CD4-positive, alpha-beta memory T cell (primary cell): ENCODE data around the gene CDC42SE1. TPM values are rescaled to one million over a fixed set of nuclear protein-coding genes. Genes with fewer than 3 reads are reported as not detected.
A peak's percentile ranks its signal among the peaks of the same experiment; 100 is the strongest.

ENCODE experiments used
- CTCF ChIA-PET: fragments of 350-600 bp; sonication (Branson Sonifier 250); formaldehyde crosslinking; loops from one replicate; lab custom pipeline; 2021; ENCODE audit warnings: inconsistent platforms; ENCODE audit not compliant: partially characterized antibody; lab: Charles Lee
- POLR2A ChIA-PET: fragments of 350-600 bp; sonication (Branson Sonifier 250); formaldehyde crosslinking; loops from one replicate; lab custom pipeline; 2021; ENCODE audit not compliant: partially characterized antibody; lab: Charles Lee
- DNase-seq, 5 donors: peaks; one replicate each; pipeline versions ENCODE4 v3.0.0 to v3.0.0-alpha.2; 2020 to 2022; ENCODE audit warnings: mixed read lengths in 1 of 5
- H3K27ac ChIP-seq: one replicate; pipeline ENCODE4 v1.7.0; 2013; ENCODE audit warnings: low read depth, low read length
- H3K27me3 ChIP-seq: 2 replicates; pipeline ENCODE4 v1.7.0; 2013; ENCODE audit warnings: mild to moderate bottlenecking, low read length, moderate library complexity; ENCODE audit not compliant: insufficient read depth
- H3K36me3 ChIP-seq: 2 replicates; pipeline ENCODE4 v1.7.0; 2013; ENCODE audit warnings: mild to moderate bottlenecking, low read length, moderate library complexity; ENCODE audit not compliant: insufficient read depth
- H3K4me1 ChIP-seq: 2 replicates; pipeline ENCODE4 v1.7.0; 2013; ENCODE audit warnings: mild to moderate bottlenecking, low read length, moderate library complexity; ENCODE audit not compliant: insufficient read depth
- H3K4me3 ChIP-seq, 2 donors: one replicate each; pipeline ENCODE4 v1.7.0; 2013; ENCODE audit warnings: low read length in 2 of 2, mild to moderate bottlenecking in 1 of 2
- H3K9me3 ChIP-seq, 2 donors: one replicate each; pipeline ENCODE4 v1.7.0; 2013; ENCODE audit warnings: low read length in 2 of 2, control low read depth in 1 of 2; ENCODE audit not compliant: control insufficient read depth in 1 of 2
- H3K27ac Mint-ChIP-seq, 7 donors: one replicate each; pipeline ENCODE4 v1.8.0; 2020 to 2021; ENCODE audit warnings: mixed read lengths in 7 of 7, mild to moderate bottlenecking in 6 of 7, inconsistent platforms in 3 of 7, moderate library complexity in 3 of 7
- H3K27me3 Mint-ChIP-seq, 2 donors: one replicate each; pipeline ENCODE4 v1.8.0; 2020 to 2021; ENCODE audit warnings: mixed read lengths in 2 of 2
- H3K36me3 Mint-ChIP-seq, 2 donors: one replicate each; pipeline ENCODE4 v1.8.0; 2020 to 2021; ENCODE audit warnings: mixed read lengths in 2 of 2, inconsistent platforms in 1 of 2, mild to moderate bottlenecking in 1 of 2
- H3K4me1 Mint-ChIP-seq, 4 donors: one replicate each; pipeline ENCODE4 v1.8.0; 2020 to 2021; ENCODE audit warnings: mixed read lengths in 4 of 4, mild to moderate bottlenecking in 1 of 4
- H3K4me3 Mint-ChIP-seq, 8 donors: one replicate each; pipeline ENCODE4 v1.8.0; 2020 to 2021; ENCODE audit warnings: mixed read lengths in 8 of 8, mild to moderate bottlenecking in 7 of 8, moderate library complexity in 6 of 8, inconsistent platforms in 3 of 8
- H3K9me3 Mint-ChIP-seq, 8 donors: one replicate each; pipeline ENCODE4 v1.8.0; 2020 to 2021; ENCODE audit warnings: mixed read lengths in 8 of 8, mild to moderate bottlenecking in 5 of 8, inconsistent platforms in 3 of 8, moderate library complexity in 1 of 8
- intact Hi-C: fragments of 100-400 bp; cut with micrococcal nuclease; formaldehyde crosslinking; loops from one replicate; pipeline ENCODE4 v1.15.1; 2023
- polyA plus RNA-seq, 2 donors: library from polyadenylated mRNA; unstranded; fragments of 300-500 nt; fragmentation: Illumina TruSeq; gene quantifications; one replicate each; pipeline ENCODE4 v1.2.3, GENCODE V29; 2021
- total RNA-seq, 2 experiments: library from RNA; stranded (reverse); gene quantifications; one replicate each; pipeline ENCODE4 v1.2.3, GENCODE V29; 2021

The CDC42SE1 gene
- total and polyA plus RNA-seq, 4 experiments from 2014 or later, result 66.2 to 483 (median 289) TPM

- H3K9me3 ChIP-seq, result no peaks in the 10 kb centered on the region
- Mint-ChIP-seq H3K4me3 (no peak within 1 kb of the TSS), H3K27me3 (no peaks in the 10 kb centered on the region), H3K9me3 (no peaks in the 10 kb centered on the region), H3K4me1 (peaks cover 0 to 8% (median 6%) of the 10 kb centered on the region in 4 donors), H3K36me3 (peaks cover 24 to 27% of the 10 kb centered on the region in 2 donors), H3K27ac (peak within 1 kb of the TSS in 6 of 7 donors; percentile 32 to 86 (median 72))
- no peak within 1 kb of the TSS for H3K27ac ChIP-seq
- CTCF ChIA-PET, result interaction anchor here (0.7 kb wide), 1 partner anchor 10 kb away, joined by 3 read pairs; no protein-coding TSS in a partner anchor
- H3K36me3 ChIP-seq, result peaks cover 18% of the 10 kb centered on the region
- H3K27me3 ChIP-seq, result no peaks in the 10 kb centered on the region
- no peaks in the 10 kb centered on the region for H3K4me1 ChIP-seq
- intact Hi-C loops, result no loop called here
- no peak within 1 kb of the TSS for H3K4me3 ChIP-seq
- POLR2A ChIA-PET, result interaction anchor here (1.0 to 2.3 kb wide), 5 partner anchors 9 to 22 kb away, joined by 3 to 7 read pairs (median 6); partner anchors contain the start of genes C1orf56 and CDC42SE1
- DNase-seq, result no peak
Observed at GRCh38 chr1:151036356-151036755, 23.1 kb downstream of the CDC42SE1 start, which contains the start of gene BNIPL. Gene BNIPL (plus strand): TSS chr1:151036586. CDS start chr1:151036726, 140 bp downstream.

GRCh38 chr1:151035167-151035566 lies 24.3 kb downstream of the CDC42SE1 start:
- Mint-ChIP-seq H3K4me3 (no peak overlapping the region), H3K27ac (peak overlapping the region in 5 of 7 donors; percentile 19 to 86 (median 66)), H3K36me3 (peaks cover 29 to 37% of the 10 kb centered on the region in 2 donors), H3K9me3 (no peaks in the 10 kb centered on the region), H3K27me3 (no peaks in the 10 kb centered on the region), H3K4me1 (peaks cover 0 to 8% (median 6%) of the 10 kb centered on the region in 4 donors)
- intact Hi-C loops, result no loop called here
- Histone ChIP-seq H3K4me1 (no peaks in the 10 kb centered on the region), H3K9me3 (no peaks in the 10 kb centered on the region), H3K36me3 (peaks cover 25% of the 10 kb centered on the region), H3K27me3 (no peaks in the 10 kb centered on the region), H3K4me3 (no peak overlapping the region), H3K27ac (no peak overlapping the region)
- POLR2A ChIA-PET, result interaction anchor here (14.5 kb wide), 1 partner anchor 18 kb away, joined by 218 read pairs; the partner anchor contains the start of genes C1orf56, CDC42SE1 and MLLT11
- DNase-seq, result no peak
- CTCF ChIA-PET, result interaction anchor here (1.5 kb wide), 1 partner anchor 36 kb away, joined by 4 read pairs; no protein-coding TSS in a partner anchor

GRCh38 chr1:151032164-151032563 lies 27.3 kb downstream of the CDC42SE1 start:
- intact Hi-C loops, result no loop called here
- H3K27ac Mint-ChIP-seq, result no peak overlapping the region
- POLR2A ChIA-PET, result interaction anchor here (0.6 to 14.5 kb wide), 2 partner anchors 21 to 99 kb away, joined by 3 to 218 read pairs; partner anchors contain the start of genes C1orf56, CDC42SE1 and MLLT11

GRCh38 chr1:151026460-151026859 lies 33.0 kb downstream of the CDC42SE1 start:
- H3K36me3 ChIP-seq, result peaks cover 24% of the 10 kb centered on the region
- ChIA-PET CTCF (interaction anchor here (1.7 to 5.5 kb wide), 7 partner anchors 14 to 131 kb away, joined by 7 to 90 read pairs (median 44); partner anchors contain the start of genes C1orf56, CDC42SE1, GABPB2 and MLLT11), POLR2A (interaction anchor here (0.7 to 14.5 kb wide), 4 partner anchors 27 to 73 kb away, joined by 3 to 218 read pairs (median 12); partner anchors contain the start of genes C1orf56, CDC42SE1, GABPB2 and MLLT11)
- Mint-ChIP-seq H3K27ac (no peak overlapping the region), H3K4me3 (no peak overlapping the region), H3K27me3 (no peaks in the 10 kb centered on the region), H3K36me3 (peaks cover 42 to 55% of the 10 kb centered on the region in 2 donors), H3K9me3 (no peaks in the 10 kb centered on the region), H3K4me1 (peaks cover 5 to 11% (median 6%) of the 10 kb centered on the region in 4 donors)
- no peaks in the 10 kb centered on the region for H3K9me3 ChIP-seq
- H3K4me3 ChIP-seq, result no peak overlapping the region
- no peak overlapping the region for H3K27ac ChIP-seq
- H3K27me3 ChIP-seq, result no peaks in the 10 kb centered on the region
- DNase-seq, result no peak
- H3K4me1 ChIP-seq, result peaks cover 7% of the 10 kb centered on the region
- intact Hi-C loops, result no loop called here

More at GRCh38 chr1:151032164-151032563, 27.3 kb downstream of the CDC42SE1 start:
- DNase-seq, result no peak
- H3K36me3 ChIP-seq, result peaks cover 34% of the 10 kb centered on the region
- H3K9me3 Mint-ChIP-seq, result no peaks in the 10 kb centered on the region
- H3K4me1 ChIP-seq, result no peaks in the 10 kb centered on the region
- H3K4me3 ChIP-seq, result no peak overlapping the region
- H3K4me3 Mint-ChIP-seq, result no peak overlapping the region
- no peaks in the 10 kb centered on the region for H3K27me3 Mint-ChIP-seq
- CTCF ChIA-PET, result interaction anchor here (0.7 to 1.7 kb wide), 3 partner anchors 8 to 124 kb away, joined by 3 to 8 read pairs (median 6); partner anchors contain the start of gene TNFAIP8L2
- H3K4me1 Mint-ChIP-seq, result peaks cover 0 to 6% (median 6%) of the 10 kb centered on the region in 4 donors
- no peak overlapping the region for H3K27ac ChIP-seq
- H3K36me3 Mint-ChIP-seq, result peaks cover 44 to 56% of the 10 kb centered on the region in 2 donors
- no peaks in the 10 kb centered on the region for H3K27me3 ChIP-seq
- no peaks in the 10 kb centered on the region for H3K9me3 ChIP-seq

- ChIA-PET POLR2A (interaction anchor here (0.9 to 14.5 kb wide), 8 partner anchors 18 to 132 kb away, joined by 3 to 218 read pairs (median 7); partner anchors contain the start of genes C1orf56, CDC42SE1, GABPB2 and MINDY1), CTCF (interaction anchor here (0.5 to 5.5 kb wide), 42 partner anchors 9 to 341 kb away, joined by 3 to 90 read pairs (median 6); partner anchors contain the start of genes C1orf56, CDC42SE1, GABPB2 and MINDY1)
- Mint-ChIP-seq H3K27me3 (no peaks in the 10 kb centered on the region), H3K4me3 (peak overlapping the region in 5 of 8 donors; percentile 22 to 65 (median 54)), H3K36me3 (peaks cover 35 to 44% of the 10 kb centered on the region in 2 donors), H3K27ac (peak overlapping the region; percentile 41 to 86 (median 73)), H3K9me3 (no peaks in the 10 kb centered on the region), H3K4me1 (peaks cover 5 to 11% (median 6%) of the 10 kb centered on the region in 4 donors)
- H3K9me3 ChIP-seq, result no peaks in the 10 kb centered on the region
- peak; percentile 81 to 86 (median 85) for DNase-seq
- no peaks in the 10 kb centered on the region for H3K27me3 ChIP-seq
- intact Hi-C loops, result loop anchor here (1.0 kb wide), 6 partner anchors 24 to 227 kb away; partner anchors contain the start of genes GABPB2, MLLT11 and TNFAIP8L2
- no peak overlapping the region for H3K27ac ChIP-seq
- H3K4me1 ChIP-seq, result peaks cover 7% of the 10 kb centered on the region
- H3K4me3 ChIP-seq, result no peak overlapping the region
- H3K36me3 ChIP-seq, result peaks cover 16% of the 10 kb centered on the region
Observed at GRCh38 chr1:151024540-151025146, 34.8 kb downstream of the CDC42SE1 start.

GRCh38 chr1:151013518-151013917 lies 45.9 kb downstream of the CDC42SE1 start:
- H3K4me1 Mint-ChIP-seq, result peaks cover 25 to 48% (median 36%) of the 10 kb centered on the region in 4 donors
- intact Hi-C loops, result no loop called here
- Histone ChIP-seq H3K9me3 (no peaks in the 10 kb centered on the region), H3K4me1 (peaks cover 24% of the 10 kb centered on the region), H3K4me3 (no peak overlapping the region), H3K36me3 (no peaks in the 10 kb centered on the region), H3K27me3 (no peaks in the 10 kb centered on the region), H3K27ac (no peak overlapping the region)
- no peaks in the 10 kb centered on the region for H3K27me3 Mint-ChIP-seq
- CTCF ChIA-PET, result interaction anchor here (0.6 to 2.9 kb wide), 2 partner anchors 18 to 399 kb away, joined by 3 to 8 read pairs; no protein-coding TSS in a partner anchor
- DNase-seq, result no peak
- H3K27ac Mint-ChIP-seq, result peak overlapping the region in 3 of 7 donors; percentile 41 to 72 (median 43)
- H3K9me3 Mint-ChIP-seq, result no peaks in the 10 kb centered on the region
- POLR2A ChIA-PET, result interaction anchor here (0.6 kb wide), 1 partner anchor 443 kb away, joined by 3 read pairs; no protein-coding TSS in a partner anchor
- peaks cover 15 to 28% of the 10 kb centered on the region in 2 donors for H3K36me3 Mint-ChIP-seq
- no peak overlapping the region for H3K4me3 Mint-ChIP-seq
